CD4-positive, CD25-positive, alpha-beta regulatory T cell (primary cell): Measurements from ENCODE around the gene SHISA8. TPM values are rescaled to one million over a fixed set of nuclear protein-coding genes. Genes with fewer than 3 reads are reported as not detected.

ENCODE experiments used
- ATAC-seq, 2 donors: fragments of 150-1000 bp; cut with Tn5 transposase; one replicate each; pipeline ENCODE4 v1.10.0; 2021; ENCODE audit warnings: low read depth in 2 of 2, moderate number of reproducible peaks in 2 of 2, moderate library complexity in 1 of 2
- DNase-seq, 3 donors: peaks; one replicate each; pipeline versions ENCODE4 v3.0.0 to v3.0.0-alpha.2; 2012 to 2022; ENCODE audit warnings: mixed read lengths in 1 of 3
- H3K27ac ChIP-seq: one replicate; pipeline ENCODE4 v1.7.0; 2013; ENCODE audit warnings: mild to moderate bottlenecking, low read length; ENCODE audit not compliant: insufficient read depth, poor library complexity, severe bottlenecking
- H3K27me3 ChIP-seq: one replicate; pipeline ENCODE4 v1.7.0; 2013; ENCODE audit warnings: low read length; ENCODE audit not compliant: control insufficient read depth, insufficient read depth
- H3K36me3 ChIP-seq: one replicate; pipeline ENCODE4 v1.7.0; 2013; ENCODE audit warnings: mild to moderate bottlenecking, low read length, moderate library complexity; ENCODE audit not compliant: control insufficient read depth, insufficient read depth
- H3K4me1 ChIP-seq: 2 replicates; pipeline ENCODE4 v1.7.0; 2013; ENCODE audit warnings: mild to moderate bottlenecking, low read length; ENCODE audit not compliant: insufficient read depth, control insufficient read depth, poor library complexity, severe bottlenecking
- H3K4me3 ChIP-seq: one replicate; pipeline ENCODE4 v1.7.0; 2013; ENCODE audit warnings: low read depth, mild to moderate bottlenecking, low read length, moderate library complexity
- H3K9me3 ChIP-seq, 2 experiments: 1 replicate in 1 of 2; 2 replicates in 1 of 2; pipeline ENCODE4 v1.7.0; 2013; ENCODE audit warnings: low read length in 2 of 2, mild to moderate bottlenecking in 1 of 2, moderate library complexity in 1 of 2; ENCODE audit not compliant: control insufficient read depth in 2 of 2
- H3K27ac Mint-ChIP-seq, 3 donors: one replicate each; pipeline ENCODE4 v1.8.0; 2020 to 2022; ENCODE audit warnings: mild to moderate bottlenecking in 3 of 3, mixed read lengths in 3 of 3, moderate library complexity in 2 of 3
- H3K27me3 Mint-ChIP-seq: one replicate; pipeline ENCODE4 v1.8.0; 2022; ENCODE audit warnings: mild to moderate bottlenecking, mixed read lengths
- H3K36me3 Mint-ChIP-seq: one replicate; pipeline ENCODE4 v1.8.0; 2020; ENCODE audit warnings: mixed read lengths
- H3K4me1 Mint-ChIP-seq, 4 donors: one replicate each; pipeline ENCODE4 v1.8.0; 2020 to 2022; ENCODE audit warnings: mixed read lengths in 4 of 4, mild to moderate bottlenecking in 1 of 4
- H3K4me3 Mint-ChIP-seq, 4 donors: one replicate each; pipeline ENCODE4 v1.8.0; 2020 to 2022; ENCODE audit warnings: mild to moderate bottlenecking in 4 of 4, mixed read lengths in 4 of 4, moderate library complexity in 3 of 4
- H3K9me3 Mint-ChIP-seq, 7 donors: one replicate each; pipeline ENCODE4 v1.8.0; 2020 to 2022; ENCODE audit warnings: mixed read lengths in 7 of 7, mild to moderate bottlenecking in 3 of 7, moderate library complexity in 2 of 7
- polyA plus RNA-seq, 4 donors: library from polyadenylated mRNA; unstranded; fragments of 300-500 nt; fragmentation: Illumina TruSeq; gene quantifications; one replicate each; pipeline ENCODE4 v1.2.3, GENCODE V29; 2021
- total RNA-seq: library from RNA; stranded (reverse); gene quantifications from one replicate; pipeline ENCODE4 v1.2.3, GENCODE V29; 2022

SHISA8 gene
- total and polyA plus RNA-seq, 5 donors from 2014 or later = 0.27 to 0.28 TPM; not detected in 3

DNA sequence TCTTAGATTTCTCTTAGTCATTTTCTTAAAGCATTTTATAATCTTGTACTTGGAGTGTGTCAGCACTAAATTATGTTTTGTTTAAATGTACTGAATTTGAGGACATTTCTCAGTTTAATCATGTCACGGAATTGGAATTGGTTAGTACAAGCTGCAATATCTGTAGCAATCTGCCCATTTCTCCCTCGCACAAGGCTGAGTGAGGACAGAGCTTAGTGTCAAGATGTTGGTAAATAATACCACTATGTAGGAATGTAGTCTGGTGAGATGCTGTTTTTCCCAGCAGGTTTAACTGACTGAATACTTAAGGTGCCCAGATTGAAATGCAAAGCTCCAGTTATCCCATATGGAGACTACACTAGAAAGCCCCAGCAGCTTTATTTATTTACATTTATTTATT lies 51.4 kb downstream of the SHISA8 start:
- H3K27me3 Mint-ChIP-seq = no peaks in the 10 kb centered on the region
- DNase-seq (no peak), ATAC-seq (no peak)
- H3K27ac ChIP-seq = peak overlapping the region; percentile 83
- H3K9me3 ChIP-seq = no peaks in the 10 kb centered on the region
- peaks cover 14% of the 10 kb centered on the region for H3K36me3 ChIP-seq
- H3K4me1 Mint-ChIP-seq = peaks cover 15 to 48% (median 33%) of the 10 kb centered on the region in 4 donors
- peaks cover 13% of the 10 kb centered on the region for H3K36me3 Mint-ChIP-seq
- H3K9me3 Mint-ChIP-seq = no peaks in the 10 kb centered on the region
- H3K27me3 ChIP-seq = no peaks in the 10 kb centered on the region
- H3K4me1 ChIP-seq = peaks cover 40% of the 10 kb centered on the region
- no peak overlapping the region for H3K4me3 ChIP-seq
- H3K27ac Mint-ChIP-seq = peak overlapping the region; percentile 93 to 97 (median 95)
- peak overlapping the region in 1 of 4 donors; percentile 74 for H3K4me3 Mint-ChIP-seq

DNA sequence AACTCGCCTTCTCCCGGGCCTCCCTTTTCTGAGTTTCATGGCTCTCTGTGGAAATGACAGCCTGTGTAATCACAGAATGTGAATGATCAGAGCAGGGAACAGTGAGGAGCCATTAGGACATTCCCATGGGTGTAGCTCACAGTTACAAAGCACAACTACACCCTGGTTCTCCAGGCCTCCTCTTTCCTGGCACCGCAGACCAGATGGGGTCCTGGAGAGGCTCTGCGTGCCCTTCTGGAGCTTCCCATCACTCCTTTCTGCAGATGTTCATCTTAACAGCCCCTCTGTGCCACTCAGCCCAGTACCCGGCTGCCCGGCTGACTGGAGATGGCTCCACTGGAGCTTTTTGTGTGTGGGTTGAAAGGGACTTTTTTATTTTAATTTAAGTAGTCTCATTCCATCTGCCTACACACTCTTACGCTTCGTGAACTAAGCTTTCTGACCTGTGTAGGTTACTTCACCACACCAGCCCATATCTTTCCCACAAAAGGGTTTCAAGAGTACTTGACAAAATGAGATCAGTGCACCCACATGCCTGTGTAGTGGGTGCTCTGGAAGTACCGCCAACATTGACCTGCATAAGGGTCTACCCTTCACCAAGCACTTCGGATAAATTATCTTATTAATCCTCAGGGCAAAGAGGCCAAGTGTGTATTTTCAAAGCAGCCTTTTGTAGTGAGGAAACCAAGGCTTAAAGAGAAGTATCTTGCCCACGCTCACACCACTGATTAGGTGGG lies 52.2 kb downstream of the SHISA8 start:
- Mint-ChIP-seq H3K27ac (peak overlapping the region; percentile 93 to 97 (median 95)), H3K4me3 (peak overlapping the region; percentile 30 to 90 (median 66))
- no peaks in the 10 kb centered on the region for H3K9me3 ChIP-seq

DNA sequence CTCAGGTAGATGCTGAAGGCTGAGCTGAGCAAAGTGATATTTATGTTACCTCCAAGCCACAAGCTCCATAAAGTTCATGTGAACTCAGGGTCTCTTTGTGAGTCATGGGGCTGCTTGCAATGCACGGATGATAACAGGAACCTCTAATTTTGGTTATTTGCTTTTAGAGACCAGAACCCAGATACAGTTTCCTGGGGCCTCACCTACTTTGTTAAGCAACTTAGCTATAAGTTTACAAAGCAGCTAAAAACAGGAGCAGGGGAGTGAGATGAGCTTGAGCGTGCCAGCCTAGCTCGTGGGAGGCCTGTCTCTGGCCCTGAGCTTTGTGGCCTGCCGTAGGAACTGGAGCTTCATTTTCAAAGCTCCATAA lies 52.7 kb downstream of the SHISA8 start:
- Mint-ChIP-seq H3K36me3 (peaks cover 8% of the 10 kb centered on the region), H3K4me3 (peak overlapping the region; percentile 30 to 90 (median 66)), H3K27ac (peak overlapping the region; percentile 93 to 97 (median 95)), H3K4me1 (peaks cover 26 to 60% (median 42%) of the 10 kb centered on the region in 4 donors), H3K9me3 (no peaks in the 10 kb centered on the region), H3K27me3 (no peaks in the 10 kb centered on the region)
- ATAC-seq (peak; percentile 85 to 86), DNase-seq (peak in 2 of 3 donors; percentile 52 to 80)
- Histone ChIP-seq H3K27ac (peak overlapping the region; percentile 83), H3K36me3 (peaks cover 8% of the 10 kb centered on the region), H3K27me3 (no peaks in the 10 kb centered on the region), H3K4me3 (peak overlapping the region; percentile 75), H3K9me3 (no peaks in the 10 kb centered on the region), H3K4me1 (peaks cover 53% of the 10 kb centered on the region)

More for the DNA sequence above, 52.2 kb downstream of the SHISA8 start:
- Mint-ChIP-seq H3K9me3 (no peaks in the 10 kb centered on the region), H3K4me1 (peaks cover 22 to 56% (median 38%) of the 10 kb centered on the region in 4 donors), H3K36me3 (peaks cover 8% of the 10 kb centered on the region), H3K27me3 (no peaks in the 10 kb centered on the region)
- Histone ChIP-seq H3K36me3 (peaks cover 9% of the 10 kb centered on the region), H3K4me3 (peak overlapping the region; percentile 75), H3K4me1 (peaks cover 47% of the 10 kb centered on the region), H3K27me3 (no peaks in the 10 kb centered on the region), H3K27ac (peak overlapping the region; percentile 83)
- DNase-seq = peak in 1 of 3 donors; percentile 40
- ATAC-seq = peak; percentile 15 to 16

Other genes with a start within 250 kb of the SHISA8 start
- gene SNU13, start 226.2 kb downstream of the SHISA8 start, total RNA-seq = 159 TPM
- 100 to 1,000 TPM; 303 to 341 (median 316) TPM for gene SNU13, start 226.2 kb downstream of the SHISA8 start, polyA plus RNA-seq
- gene MEI1, start 215.6 kb downstream of the SHISA8 start, total RNA-seq = 106 TPM
- gene MEI1, start 215.6 kb downstream of the SHISA8 start, polyA plus RNA-seq = 100 to 1,000 TPM; 175 to 288 (median 253) TPM
- 21.1 TPM for gene CCDC134, start 114.4 kb downstream of the SHISA8 start, total RNA-seq
- 1 to 10 TPM; 3.6 to 7.7 (median 5.3) TPM for gene CCDC134, start 114.4 kb downstream of the SHISA8 start, polyA plus RNA-seq
- gene SREBF2, start 82.0 kb downstream of the SHISA8 start, total RNA-seq = 98.6 TPM
- gene SREBF2, start 82.0 kb downstream of the SHISA8 start, polyA plus RNA-seq = 10 to 100 TPM; 12.8 to 14.7 (median 13.5) TPM
- 10.1 TPM for gene TNFRSF13C, start 11.7 kb upstream of the SHISA8 start, total RNA-seq
- 1 to 10 TPM; 1.2 to 3.6 (median 2.0) TPM for gene TNFRSF13C, start 11.7 kb upstream of the SHISA8 start, polyA plus RNA-seq
- gene CENPM, start 32.1 kb upstream of the SHISA8 start, total RNA-seq = 33.9 TPM
- 10 to 100 TPM; 52.9 to 75.7 (median 65.8) TPM for gene CENPM, start 32.1 kb upstream of the SHISA8 start, polyA plus RNA-seq
- gene SEPTIN3, start 54.4 kb upstream of the SHISA8 start, total RNA-seq = 0.67 TPM
- under 1 TPM in 3 of 4 donors, not detected in 1; 0.11 to 0.49 (median 0.39) TPM for gene SEPTIN3, start 54.4 kb upstream of the SHISA8 start, polyA plus RNA-seq
- 2.9 TPM for gene WBP2NL, start 83.7 kb upstream of the SHISA8 start, total RNA-seq
- gene WBP2NL, start 83.7 kb upstream of the SHISA8 start, polyA plus RNA-seq = 1 to 10 TPM in 1 of 4 donors, under 1 TPM in 3; 0.46 to 1.5 (median 0.62) TPM
- 12.7 TPM for gene NAGA, start 155.7 kb upstream of the SHISA8 start, total RNA-seq
- 10 to 100 TPM; 17.9 to 29.0 (median 26.0) TPM for gene NAGA, start 155.7 kb upstream of the SHISA8 start, polyA plus RNA-seq
- 1.8 TPM for gene PHETA2, start 159.2 kb upstream of the SHISA8 start, total RNA-seq
- 1 to 10 TPM; 1.5 to 2.6 (median 2.1) TPM for gene PHETA2, start 159.2 kb upstream of the SHISA8 start, polyA plus RNA-seq
- gene SMDT1, start 164.6 kb upstream of the SHISA8 start, total RNA-seq = 77.0 TPM
- gene SMDT1, start 164.6 kb upstream of the SHISA8 start, polyA plus RNA-seq = 100 to 1,000 TPM; 114 to 263 (median 154) TPM
- 60.2 TPM for gene NDUFA6, start 175.7 kb upstream of the SHISA8 start, total RNA-seq
- 100 to 1,000 TPM; 143 to 216 (median 165) TPM for gene NDUFA6, start 175.7 kb upstream of the SHISA8 start, polyA plus RNA-seq
- gene CYP2D6, start 215.7 kb upstream of the SHISA8 start, total RNA-seq = 9.0 TPM
- under 1 TPM in 2 of 4 donors, not detected in 2; 0.17 to 0.26 TPM for gene CYP2D6, start 215.7 kb upstream of the SHISA8 start, polyA plus RNA-seq